Parathyroid adenoma (tissue), 2 donors: ENCODE data around the gene FAM177B.
"Not testable (repeated sequence)": the region's sequence is repeated elsewhere in the genome, so short reads cannot be mapped to it uniquely, and the experiment has no call there.

Experiments used
- H2AFZ ChIP-seq: fragments of 300-600 bp; sonication (generic); one replicate; pipeline ENCODE4 v1.7.0; 2017; ENCODE audit warnings: antibody characterized with exemption, mild to moderate bottlenecking
- H3K27ac ChIP-seq: fragments of 300-600 bp; sonication (generic); one replicate; pipeline ENCODE4 v1.7.0; 2017
- H3K27me3 ChIP-seq: fragments of 300-600 bp; sonication (generic); one replicate; pipeline ENCODE4 v1.7.0; 2017; ENCODE audit warnings: low read length; ENCODE audit not compliant: control insufficient read depth, insufficient read depth
- H3K36me3 ChIP-seq: fragments of 300-600 bp; sonication (generic); one replicate; pipeline ENCODE4 v1.7.0; 2017; ENCODE audit warnings: low read length; ENCODE audit not compliant: control insufficient read depth, insufficient read depth
- H3K4me1 ChIP-seq: fragments of 300-600 bp; sonication (generic); one replicate; pipeline ENCODE4 v1.7.0; 2017; ENCODE audit warnings: control low read depth
- H3K4me2 ChIP-seq: fragments of 300-600 bp; sonication (generic); one replicate; pipeline ENCODE4 v1.7.0; 2017; ENCODE audit warnings: low read length
- H3K4me3 ChIP-seq: fragments of 300-600 bp; sonication (generic); one replicate; pipeline ENCODE4 v1.7.0; 2017; ENCODE audit warnings: low read depth, low read length
- H3K79me2 ChIP-seq: fragments of 300-600 bp; sonication (generic); one replicate; pipeline ENCODE4 v1.7.0; 2017; ENCODE audit warnings: control low read depth
- H3K9ac ChIP-seq: fragments of 300-600 bp; sonication (generic); one replicate; pipeline ENCODE4 v1.7.0; 2017; ENCODE audit warnings: mild to moderate bottlenecking
- H3K9me3 ChIP-seq: fragments of 300-600 bp; sonication (generic); one replicate; pipeline ENCODE4 v1.7.0; 2017; ENCODE audit warnings: low read length; ENCODE audit not compliant: control insufficient read depth
- TF ChIP-seq, protein P1 (sequence below): fragments of 300-600 bp; sonication (generic); IDR thresholded peaks from one replicate; pipeline ENCODE4 v1.7.0; 2017; ENCODE audit warnings: antibody characterized with exemption, mild to moderate bottlenecking
- donor health status: primary hyperparathyroidism.

FAM177B gene

DNA sequence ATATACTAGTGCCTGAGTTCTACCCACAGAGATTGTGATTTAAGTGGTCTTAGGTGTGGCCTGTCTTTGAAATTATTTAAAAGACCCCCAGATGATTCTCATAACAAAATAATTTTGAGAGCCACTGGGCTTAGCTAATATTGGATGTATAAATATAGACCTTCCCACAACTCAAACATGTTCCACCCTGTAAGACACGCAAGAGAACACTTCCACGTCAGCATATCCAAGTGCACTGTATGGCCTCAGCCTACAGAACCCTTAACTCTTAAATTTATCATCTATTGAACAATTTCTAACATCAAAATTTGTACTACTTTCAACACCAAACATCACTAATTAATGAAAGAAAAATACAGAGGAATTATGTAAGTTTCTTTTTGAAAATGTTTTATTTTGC is 2.5 kb downstream of the FAM177B start:
- no peak overlapping the region for H3K4me3 ChIP-seq
- H3K4me2 ChIP-seq, result no peak overlapping the region
- no peaks in the 10 kb centered on the region for H3K27me3 ChIP-seq
- H3K4me1 ChIP-seq, result no peaks in the 10 kb centered on the region
- no peak overlapping the region for H3K27ac ChIP-seq
- no peaks in the 10 kb centered on the region for H3K9me3 ChIP-seq
- no peak overlapping the region for H2AFZ ChIP-seq
- no peaks in the 10 kb centered on the region for H3K36me3 ChIP-seq
- no peaks in the 10 kb centered on the region for H3K79me2 ChIP-seq
- H3K9ac ChIP-seq, result no peak overlapping the region
- TF ChIP-seq, protein P1, sequence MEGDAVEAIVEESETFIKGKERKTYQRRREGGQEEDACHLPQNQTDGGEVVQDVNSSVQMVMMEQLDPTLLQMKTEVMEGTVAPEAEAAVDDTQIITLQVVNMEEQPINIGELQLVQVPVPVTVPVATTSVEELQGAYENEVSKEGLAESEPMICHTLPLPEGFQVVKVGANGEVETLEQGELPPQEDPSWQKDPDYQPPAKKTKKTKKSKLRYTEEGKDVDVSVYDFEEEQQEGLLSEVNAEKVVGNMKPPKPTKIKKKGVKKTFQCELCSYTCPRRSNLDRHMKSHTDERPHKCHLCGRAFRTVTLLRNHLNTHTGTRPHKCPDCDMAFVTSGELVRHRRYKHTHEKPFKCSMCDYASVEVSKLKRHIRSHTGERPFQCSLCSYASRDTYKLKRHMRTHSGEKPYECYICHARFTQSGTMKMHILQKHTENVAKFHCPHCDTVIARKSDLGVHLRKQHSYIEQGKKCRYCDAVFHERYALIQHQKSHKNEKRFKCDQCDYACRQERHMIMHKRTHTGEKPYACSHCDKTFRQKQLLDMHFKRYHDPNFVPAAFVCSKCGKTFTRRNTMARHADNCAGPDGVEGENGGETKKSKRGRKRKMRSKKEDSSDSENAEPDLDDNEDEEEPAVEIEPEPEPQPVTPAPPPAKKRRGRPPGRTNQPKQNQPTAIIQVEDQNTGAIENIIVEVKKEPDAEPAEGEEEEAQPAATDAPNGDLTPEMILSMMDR, result no peak

DNA sequence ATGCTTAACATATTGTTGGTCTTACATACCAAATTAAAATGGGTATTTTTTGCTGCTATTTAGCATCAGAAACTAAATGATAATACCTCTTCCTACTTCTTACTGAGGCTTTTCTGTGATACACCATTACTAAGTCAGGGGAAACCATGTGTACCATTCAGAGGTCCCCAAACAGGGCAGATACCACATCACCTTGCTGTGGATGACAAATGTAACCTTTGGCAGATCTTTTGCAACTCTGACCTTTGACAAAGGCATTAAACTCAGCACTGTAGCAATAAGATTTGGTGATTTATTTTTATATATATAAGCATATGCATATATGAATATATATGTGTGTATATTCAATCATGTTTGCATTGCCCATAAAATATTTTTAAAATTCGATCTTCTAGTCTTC is 2.9 kb downstream of the FAM177B start:
- Histone ChIP-seq H3K4me2 (no peak overlapping the region), H3K9ac (no peak overlapping the region), H3K27ac (no peak overlapping the region), H3K79me2 (no peaks in the 10 kb centered on the region), H3K4me1 (no peaks in the 10 kb centered on the region), H3K27me3 (no peaks in the 10 kb centered on the region), H2AFZ (no peak overlapping the region), H3K36me3 (no peaks in the 10 kb centered on the region), H3K9me3 (no peaks in the 10 kb centered on the region), H3K4me3 (no peak overlapping the region)
- TF ChIP-seq, protein P1, result no peak

DNA sequence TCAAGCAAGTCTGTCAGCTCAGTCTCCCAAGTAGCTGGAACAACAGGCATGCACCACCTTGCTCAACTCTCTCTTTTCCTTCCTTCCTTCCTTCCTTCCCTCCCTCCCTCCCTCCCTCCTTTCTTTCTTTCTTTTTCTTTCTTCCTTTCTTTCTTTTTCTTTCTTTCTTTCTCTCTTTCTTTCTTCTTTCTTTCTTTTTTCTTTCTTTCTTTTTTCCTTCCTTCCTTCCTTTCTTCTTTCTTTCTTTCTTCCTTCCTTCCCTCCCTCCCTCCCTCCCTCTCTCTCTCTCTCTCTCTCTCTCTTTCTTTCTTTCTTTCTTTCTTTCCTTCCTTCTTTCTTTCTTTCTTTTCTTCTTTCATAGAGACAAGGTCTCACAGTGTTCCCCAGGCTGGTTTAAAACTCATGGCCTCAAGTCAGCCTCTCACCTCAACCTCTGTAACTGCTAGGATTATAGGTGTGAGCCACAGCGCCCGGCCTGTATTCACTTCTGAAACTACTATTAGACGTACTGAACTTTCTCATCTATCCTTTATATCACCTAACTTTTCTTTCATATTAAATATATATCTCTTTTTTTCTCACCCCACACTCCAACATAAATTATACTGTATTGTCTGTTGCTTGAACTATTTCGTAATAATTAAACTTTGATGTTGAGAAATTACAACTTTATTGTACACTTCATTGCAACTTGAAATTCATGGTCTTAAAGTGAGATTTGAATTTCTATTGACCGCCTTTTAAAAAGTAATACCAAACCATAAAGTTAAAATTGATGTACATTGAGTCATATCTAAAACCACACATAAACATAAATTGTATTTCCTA is 4.8 kb downstream of the FAM177B start:
- H3K27me3 ChIP-seq, H3K4me1 ChIP-seq, H3K36me3 ChIP-seq, H2AFZ ChIP-seq, H3K4me2 ChIP-seq, H3K4me3 ChIP-seq, H3K9me3 ChIP-seq, H3K27ac ChIP-seq, H3K9ac ChIP-seq, H3K79me2 ChIP-seq: not testable (repeated sequence)

DNA sequence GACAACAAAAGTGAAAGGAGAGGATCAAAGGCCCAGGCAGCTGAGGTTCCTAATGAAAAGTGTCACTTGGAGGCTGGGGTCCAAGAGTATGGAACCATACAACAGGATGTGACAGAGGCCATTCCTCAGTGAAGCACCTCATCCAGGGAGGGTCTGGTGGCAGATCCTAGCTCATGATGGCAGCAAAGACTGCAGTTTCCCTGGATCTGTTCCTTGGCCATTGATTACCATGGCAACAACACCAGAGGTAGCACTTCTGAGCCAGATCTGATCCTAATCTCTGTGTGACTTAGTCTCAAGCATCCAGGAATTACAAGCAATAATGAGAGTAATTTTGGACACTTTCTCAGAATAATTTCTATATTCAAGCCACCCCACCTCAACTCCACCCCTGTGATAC is 12.9 kb downstream of the FAM177B start:
- Histone ChIP-seq H3K4me2 (no peak overlapping the region), H3K27ac (no peak overlapping the region), H3K79me2 (no peaks in the 10 kb centered on the region), H3K27me3 (no peaks in the 10 kb centered on the region), H3K4me3 (no peak overlapping the region), H3K36me3 (no peaks in the 10 kb centered on the region), H3K9ac (no peak overlapping the region), H2AFZ (no peak overlapping the region), H3K4me1 (no peaks in the 10 kb centered on the region), H3K9me3 (no peaks in the 10 kb centered on the region)
- TF ChIP-seq, protein P1, result no peak

DNA sequence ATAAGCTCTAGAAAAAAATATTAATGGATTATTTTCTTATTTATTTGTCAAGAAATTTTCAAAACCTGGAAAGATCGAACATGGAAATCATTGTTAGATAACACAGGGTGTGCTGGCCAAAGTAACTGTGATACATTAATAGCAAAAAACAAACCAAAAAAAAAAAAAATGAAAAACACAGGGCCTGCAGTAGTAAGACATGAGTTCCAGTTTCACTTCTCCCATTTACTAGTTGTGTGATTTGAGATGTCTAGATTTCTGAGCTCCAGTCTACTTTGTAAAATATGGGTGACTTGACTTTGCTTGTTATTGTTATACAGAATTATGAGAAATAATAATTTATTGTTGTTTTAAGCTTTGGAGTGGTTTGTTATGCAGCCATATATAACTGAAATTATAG is 13.6 kb downstream of the FAM177B start:
- no peaks in the 10 kb centered on the region for H3K9me3 ChIP-seq
- no peak overlapping the region for H3K4me2 ChIP-seq
- H3K79me2 ChIP-seq, result no peaks in the 10 kb centered on the region
- no peak overlapping the region for H3K9ac ChIP-seq
- H3K4me3 ChIP-seq, result no peak overlapping the region
- no peak overlapping the region for H2AFZ ChIP-seq
- TF ChIP-seq, protein P1, result no peak
- no peak overlapping the region for H3K27ac ChIP-seq
- no peaks in the 10 kb centered on the region for H3K4me1 ChIP-seq
- H3K27me3 ChIP-seq, result no peaks in the 10 kb centered on the region
- no peaks in the 10 kb centered on the region for H3K36me3 ChIP-seq
